Body of pancreas (tissue), 4 donors: ENCODE results near the gene ZNF576. TPM values are rescaled to one million over a fixed set of nuclear protein-coding genes. Genes with fewer than 3 reads are reported as not detected.

ENCODE experiments used
- ATAC-seq: fragments of 150-250 bp; one replicate; pipeline ENCODE4 v1.9.1; 2016
- DNase-seq, 4 donors: peaks; one replicate each; pipeline ENCODE4 v3.0.0-alpha.2; 2019
- H3K27ac ChIP-seq, 4 donors: fragments of 200-600 bp; sonication (generic); 1 replicate in 3 of 4; 2 replicates in 1 of 4; pipeline versions ENCODE4 v1.5.1 to v1.6.1; 2016 to 2019; ENCODE audit warnings: mild to moderate bottlenecking in 1 of 4, mixed read lengths in 1 of 4, moderate library complexity in 1 of 4
- H3K27me3 ChIP-seq, 2 donors: fragments of 200-600 bp; sonication (generic); one replicate each; pipeline ENCODE4 v1.6.0; 2016; ENCODE audit warnings: mild to moderate bottlenecking in 1 of 2
- H3K36me3 ChIP-seq, 2 donors: fragments of 200-600 bp; sonication (generic); replicated peaks in 1 of 2; 2 replicates each; pipeline ENCODE4 v1.5.1; 2016; ENCODE audit warnings: low read depth in 2 of 2; ENCODE audit not compliant: insufficient read depth in 1 of 2
- H3K4me1 ChIP-seq: fragments of 200-600 bp; sonication (generic); one replicate; pipeline ENCODE4 v1.6.0; 2016
- H3K4me3 ChIP-seq, 2 donors: fragments of 200-600 bp; sonication (generic); 1 replicate in 1 of 2; 2 replicates in 1 of 2; pipeline ENCODE4 v1.5.1; 2016 to 2019
- H3K9me3 ChIP-seq, 3 donors: fragments of 200-600 bp; sonication (generic); 1 replicate in 2 of 3; 2 replicates in 1 of 3; pipeline ENCODE4 v1.5.1; 2016
- CTCF ChIP-seq, 7 experiments: fragments of 450-650 bp in 4 of 7; fragments of 200-600 bp in 3 of 7; sonication (generic) in 3 of 7; IDR thresholded peaks; one replicate each; pipeline ENCODE4 v1.5.1; 2016 to 2019; ENCODE audit warnings: antibody characterized with exemption in 7 of 7
- POLR2A ChIP-seq, 3 donors: fragments of 450-650 bp; IDR thresholded peaks; one replicate each; pipeline ENCODE4 v1.6.1; 2016; ENCODE audit warnings: antibody characterized with exemption in 3 of 3, mild to moderate bottlenecking in 2 of 3
- WGBS, 2 donors: methylation state at CpG; one replicate each; pipeline ENCODE4 v1.1.5; 2017; 5-methylcytosine and 5-hydroxymethylcytosine counted together
- intact Hi-C: fragments of 100-400 bp; cut with DNase I; formaldehyde crosslinking; loops from one replicate; pipeline ENCODE4 v1.15.1; 2023
- total RNA-seq, 2 donors: library from RNA; depleted of rRNA; stranded (reverse); fragments of >200 nt; gene quantifications; one replicate each; pipeline ENCODE4 v1.1.0, GENCODE V29; 2016

ZNF576 gene
- total RNA-seq, 2 donors from 2014 or later: 4.6 to 8.6 TPM

GRCh38 chr19:43594710-43595604, 1.4 kb upstream of the ZNF576 start:
- H3K27ac ChIP-seq: peak overlapping the region; percentile 72 to 99 (median 86)
- peaks cover 0 to 7% of the 10 kb centered on the region in 2 donors for H3K36me3 ChIP-seq
- DNase-seq (peak; percentile 52 to 59 (median 53)), ATAC-seq (peak; percentile 8)
- intact Hi-C loops: no loop called here
- peaks cover 36% of the 10 kb centered on the region for H3K4me1 ChIP-seq
- peak in 6 of 7 experiments; percentile 24 to 61 (median 52) for TF ChIP-seq CTCF (IDR thresholded peaks at IDR 0.05)
- peak in 1 of 3 donors; percentile 7 for TF ChIP-seq POLR2A (IDR thresholded peaks at IDR 0.05)
- WGBS, 2 donors: 3 to 6% methylated on average over 13 to 62 of the region's 64 CpGs
- H3K27me3 ChIP-seq: no peaks in the 10 kb centered on the region
- no peaks in the 10 kb centered on the region for H3K9me3 ChIP-seq
- H3K4me3 ChIP-seq: peak overlapping the region; percentile 57 to 58

GRCh38 chr19:43595605-43595998, 793 bp upstream of the ZNF576 start:
- no peak for DNase-seq
- ATAC-seq: peak; percentile 6
- WGBS, 2 donors: 0 to 1% methylated on average over 13 to 18 of the region's 18 CpGs
- no peaks in the 10 kb centered on the region for H3K27me3 ChIP-seq
- TF ChIP-seq POLR2A (IDR thresholded peaks at IDR 0.05): no peak
- no peak for TF ChIP-seq CTCF (IDR thresholded peaks at IDR 0.05)
- H3K4me3 ChIP-seq: peak overlapping the region; percentile 57 to 58
- peaks cover 0 to 7% of the 10 kb centered on the region in 2 donors for H3K36me3 ChIP-seq
- peak overlapping the region; percentile 72 to 99 (median 86) for H3K27ac ChIP-seq
- intact Hi-C loops: no loop called here
- H3K9me3 ChIP-seq: no peaks in the 10 kb centered on the region
- peaks cover 36% of the 10 kb centered on the region for H3K4me1 ChIP-seq

DNA sequence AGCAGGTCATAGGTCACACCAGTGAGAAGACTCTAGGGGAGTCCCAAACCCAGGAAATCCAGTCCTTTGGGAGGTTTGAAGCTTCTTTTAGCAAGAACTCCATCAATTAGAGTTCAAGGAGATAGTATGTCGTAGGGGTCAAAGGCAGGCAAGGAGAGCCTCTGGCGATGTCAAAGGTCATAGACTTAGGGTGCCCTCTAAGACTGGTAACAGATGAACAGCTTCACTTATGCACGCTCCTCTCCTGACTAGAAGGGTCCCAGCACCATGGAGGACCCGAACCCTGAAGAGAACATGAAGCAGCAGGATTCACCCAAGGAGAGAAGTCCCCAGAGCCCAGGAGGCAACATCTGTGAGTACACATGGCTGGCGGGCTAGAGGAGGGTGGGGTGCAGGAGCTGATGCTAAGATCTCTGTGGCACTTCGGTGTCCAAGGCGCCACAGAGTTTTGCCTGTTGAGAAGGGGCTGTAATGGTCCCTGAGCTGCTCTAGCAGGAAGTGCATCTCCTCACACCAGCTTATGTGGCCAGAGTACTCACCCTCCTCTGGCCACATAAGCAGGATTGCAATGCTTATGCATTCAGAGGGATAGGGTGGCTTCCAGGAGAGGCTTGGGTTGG, 557 bp downstream of the ZNF576 start:
- H3K9me3 ChIP-seq: no peaks in the 10 kb centered on the region
- 12% methylated on average over 7 of the region's 7 CpGs for WGBS, 2 donors
- TF ChIP-seq CTCF (IDR thresholded peaks at IDR 0.05) (no peak), POLR2A (IDR thresholded peaks at IDR 0.05) (no peak)
- intact Hi-C loops: no loop called here
- no peak for DNase-seq
- peaks cover 0 to 7% of the 10 kb centered on the region in 2 donors for H3K36me3 ChIP-seq
- no peak for ATAC-seq
- no peaks in the 10 kb centered on the region for H3K27me3 ChIP-seq
- H3K27ac ChIP-seq: peak overlapping the region; percentile 82 to 99 (median 94)
- peaks cover 36% of the 10 kb centered on the region for H3K4me1 ChIP-seq
- H3K4me3 ChIP-seq: peak overlapping the region; percentile 17 to 46

DNA sequence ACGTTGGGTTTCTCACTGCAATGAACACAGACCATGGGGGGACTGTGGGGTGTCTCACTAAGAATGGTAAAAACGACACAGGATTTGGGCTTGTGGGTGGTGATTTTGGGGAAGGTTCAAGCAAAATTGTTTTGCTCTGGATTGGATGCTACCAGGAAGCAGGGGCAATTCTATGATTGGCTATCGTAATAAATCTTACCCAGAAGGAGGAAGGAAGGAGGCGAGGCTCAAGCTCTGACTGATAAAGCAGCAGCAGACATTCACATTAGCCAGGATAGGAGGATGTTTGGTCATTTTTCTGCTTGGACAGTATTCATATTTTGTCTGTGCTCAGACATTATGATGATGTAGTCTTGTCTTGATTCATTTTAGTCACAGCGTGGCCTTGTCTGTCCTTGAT, 1.5 kb downstream of the ZNF576 start:
- intact Hi-C loops: no loop called here
- H3K27me3 ChIP-seq: no peaks in the 10 kb centered on the region
- no peak overlapping the region for H3K4me3 ChIP-seq
- DNase-seq (no peak), ATAC-seq (no peak)
- no peaks in the 10 kb centered on the region for H3K9me3 ChIP-seq
- H3K4me1 ChIP-seq: peaks cover 36% of the 10 kb centered on the region
- H3K36me3 ChIP-seq: peaks cover 0 to 4% of the 10 kb centered on the region in 2 donors
- 43 to 50% methylated on average over 5 of the region's 5 CpGs for WGBS, 2 donors
- peak overlapping the region in 1 of 4 donors; percentile 99 for H3K27ac ChIP-seq
- TF ChIP-seq CTCF (IDR thresholded peaks at IDR 0.05) (no peak), POLR2A (IDR thresholded peaks at IDR 0.05) (no peak)
